Astrocyte (in vitro differentiated cells and primary cell): ENCODE results near the gene NKD1. TPM values are rescaled to one million over a fixed set of nuclear protein-coding genes. Genes with fewer than 3 reads are reported as not detected.
"Not testable (repeated sequence)": the region's sequence is repeated elsewhere in the genome, so short reads cannot be mapped to it uniquely, and the experiment has no call there.

Source experiments
- DNase-seq: peaks from one replicate; pipeline ENCODE4 v3.0.0-alpha.2; 2010; ENCODE audit warnings: low read depth
- FAIRE-seq: peaks from 2 replicates; lab custom pipeline; 2011; peaks lifted over from hg19 to GRCh38; lab: Jason Lieb, UNC
- H2AFZ ChIP-seq: 2 replicates; pipeline ENCODE4 v1.6.0; 2012; ENCODE audit warnings: low read depth, low read length, inconsistent platforms
- H3K27ac ChIP-seq: 2 replicates; pipeline ENCODE4 v1.5.1; 2011; ENCODE audit warnings: low read depth, low read length, inconsistent platforms
- H3K27me3 ChIP-seq: 2 replicates; pipeline ENCODE4 v1.6.0; 2011; ENCODE audit warnings: low read length, inconsistent platforms; ENCODE audit not compliant: insufficient read depth
- H3K36me3 ChIP-seq: 2 replicates; pipeline ENCODE4 v1.5.1; 2011; ENCODE audit warnings: low read length, inconsistent platforms; ENCODE audit not compliant: insufficient read depth
- H3K4me1 ChIP-seq: 2 replicates; pipeline ENCODE4 v1.5.1; 2011; ENCODE audit warnings: low read length, inconsistent platforms; ENCODE audit not compliant: insufficient read depth
- H3K4me2 ChIP-seq: 2 replicates; pipeline ENCODE4 v1.6.0; 2012; ENCODE audit warnings: low read length, inconsistent platforms
- H3K4me3 ChIP-seq: 2 replicates; pipeline ENCODE4 v1.5.1; 2011; ENCODE audit warnings: low read depth, mild to moderate bottlenecking, low read length, inconsistent platforms; ENCODE audit not compliant: insufficient read depth
- H3K79me2 ChIP-seq: 2 replicates; pipeline ENCODE4 v1.6.0; 2012; ENCODE audit warnings: mild to moderate bottlenecking, low read length, inconsistent platforms; ENCODE audit not compliant: insufficient read depth
- H3K9ac ChIP-seq: 2 replicates; pipeline ENCODE4 v1.6.0; 2012; ENCODE audit warnings: mild to moderate bottlenecking, low read length, inconsistent platforms
- H3K9me3 ChIP-seq: 2 replicates; pipeline ENCODE4 v1.5.1; 2012; ENCODE audit warnings: low read depth, mild to moderate bottlenecking, low read length, inconsistent platforms; ENCODE audit not compliant: insufficient read depth
- H4K20me1 ChIP-seq: 2 replicates; pipeline ENCODE4 v1.6.0; 2012; ENCODE audit warnings: low read length, inconsistent platforms; ENCODE audit not compliant: insufficient read depth
- H3K27ac Mint-ChIP-seq: one replicate; pipeline ENCODE4 v1.8.0; 2021; ENCODE audit warnings: mild to moderate bottlenecking, mixed read lengths; ENCODE audit not compliant: unreplicated experiment
- H3K27me3 Mint-ChIP-seq: one replicate; pipeline ENCODE4 v1.8.0; 2021; ENCODE audit warnings: low read depth, mixed read lengths; ENCODE audit not compliant: unreplicated experiment
- H3K36me3 Mint-ChIP-seq: one replicate; pipeline ENCODE4 v1.8.0; 2021; ENCODE audit warnings: low read depth, mixed read lengths; ENCODE audit not compliant: unreplicated experiment
- H3K4me1 Mint-ChIP-seq: one replicate; pipeline ENCODE4 v1.8.0; 2021; ENCODE audit warnings: low read depth, mixed read lengths; ENCODE audit not compliant: unreplicated experiment
- H3K4me3 Mint-ChIP-seq: one replicate; pipeline ENCODE4 v1.8.0; 2021; ENCODE audit warnings: mild to moderate bottlenecking, moderate library complexity, mixed read lengths; ENCODE audit not compliant: unreplicated experiment
- H3K9me3 Mint-ChIP-seq: one replicate; pipeline ENCODE4 v1.8.0; 2021; ENCODE audit warnings: mild to moderate bottlenecking, mixed read lengths; ENCODE audit not compliant: unreplicated experiment
- EZH2 ChIP-seq: IDR thresholded peaks from 2 replicates; pipeline ENCODE4 v1.6.1; 2012; ENCODE audit warnings: mild to moderate bottlenecking, low read length, inconsistent platforms; ENCODE audit not compliant: insufficient read depth
- total RNA-seq: library from RNA; stranded (reverse); gene quantifications from 2 replicates; pipeline ENCODE4 v1.2.1, GENCODE V29; 2021
- TF ChIP-seq, protein P1 (sequence below): IDR thresholded peaks from 2 replicates; pipeline ENCODE4 v1.5.1; 2011; ENCODE audit warnings: low read depth, mild to moderate bottlenecking, inconsistent platforms, low read length, moderate library complexity; ENCODE audit not compliant: insufficient read depth

NKD1 gene
- total RNA-seq, 1 donor from 2014 or later, result 9.1 TPM

- DNase-seq (no peak), FAIRE-seq (no peak)
- no peak overlapping the region for H2AFZ ChIP-seq
- no peak overlapping the region for H3K9ac ChIP-seq
- no peaks in the 10 kb centered on the region for H3K79me2 ChIP-seq
- no peaks in the 10 kb centered on the region for H3K27me3 Mint-ChIP-seq
- TF ChIP-seq, protein P1, sequence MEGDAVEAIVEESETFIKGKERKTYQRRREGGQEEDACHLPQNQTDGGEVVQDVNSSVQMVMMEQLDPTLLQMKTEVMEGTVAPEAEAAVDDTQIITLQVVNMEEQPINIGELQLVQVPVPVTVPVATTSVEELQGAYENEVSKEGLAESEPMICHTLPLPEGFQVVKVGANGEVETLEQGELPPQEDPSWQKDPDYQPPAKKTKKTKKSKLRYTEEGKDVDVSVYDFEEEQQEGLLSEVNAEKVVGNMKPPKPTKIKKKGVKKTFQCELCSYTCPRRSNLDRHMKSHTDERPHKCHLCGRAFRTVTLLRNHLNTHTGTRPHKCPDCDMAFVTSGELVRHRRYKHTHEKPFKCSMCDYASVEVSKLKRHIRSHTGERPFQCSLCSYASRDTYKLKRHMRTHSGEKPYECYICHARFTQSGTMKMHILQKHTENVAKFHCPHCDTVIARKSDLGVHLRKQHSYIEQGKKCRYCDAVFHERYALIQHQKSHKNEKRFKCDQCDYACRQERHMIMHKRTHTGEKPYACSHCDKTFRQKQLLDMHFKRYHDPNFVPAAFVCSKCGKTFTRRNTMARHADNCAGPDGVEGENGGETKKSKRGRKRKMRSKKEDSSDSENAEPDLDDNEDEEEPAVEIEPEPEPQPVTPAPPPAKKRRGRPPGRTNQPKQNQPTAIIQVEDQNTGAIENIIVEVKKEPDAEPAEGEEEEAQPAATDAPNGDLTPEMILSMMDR, result no peak
- no peak for TF ChIP-seq EZH2
- H4K20me1 ChIP-seq, result no peaks in the 10 kb centered on the region
- no peaks in the 10 kb centered on the region for H3K36me3 ChIP-seq
- no peak overlapping the region for H3K4me3 ChIP-seq
- H3K9me3 ChIP-seq, result no peaks in the 10 kb centered on the region
- H3K27me3 ChIP-seq, result no peaks in the 10 kb centered on the region
- H3K4me1 Mint-ChIP-seq, result peaks cover 17% of the 10 kb centered on the region
- H3K4me1 ChIP-seq, result peaks cover 15% of the 10 kb centered on the region
- H3K36me3 Mint-ChIP-seq, result no peaks in the 10 kb centered on the region
- H3K27ac Mint-ChIP-seq, result no peak overlapping the region
- H3K27ac ChIP-seq, result no peak overlapping the region
- H3K4me3 Mint-ChIP-seq, result no peak overlapping the region
- no peaks in the 10 kb centered on the region for H3K9me3 Mint-ChIP-seq
- no peak overlapping the region for H3K4me2 ChIP-seq
These were observed 46.1 kb upstream of the NKD1 start for GRCh38 chr16:50501986-50502615.

GRCh38 chr16:50502616-50503011 is 45.6 kb upstream of the NKD1 start:
- Histone ChIP-seq H3K27ac (no peak overlapping the region), H3K27me3 (no peaks in the 10 kb centered on the region), H3K9ac (no peak overlapping the region), H3K4me3 (no peak overlapping the region), H2AFZ (no peak overlapping the region), H3K4me2 (no peak overlapping the region), H3K79me2 (no peaks in the 10 kb centered on the region), H4K20me1 (no peaks in the 10 kb centered on the region), H3K36me3 (no peaks in the 10 kb centered on the region), H3K4me1 (peaks cover 9% of the 10 kb centered on the region), H3K9me3 (no peaks in the 10 kb centered on the region)
- Mint-ChIP-seq H3K9me3 (no peaks in the 10 kb centered on the region), H3K4me1 (peaks cover 14% of the 10 kb centered on the region), H3K27me3 (no peaks in the 10 kb centered on the region), H3K27ac (no peak overlapping the region), H3K4me3 (no peak overlapping the region), H3K36me3 (no peaks in the 10 kb centered on the region)
- FAIRE-seq (no peak), DNase-seq (no peak)
- TF ChIP-seq EZH2, result no peak

GRCh38 chr16:50503868-50504531 is 44.2 kb upstream of the NKD1 start:
- FAIRE-seq, H3K36me3 ChIP-seq, H3K4me2 ChIP-seq, H3K9ac ChIP-seq, H3K9me3 ChIP-seq, H3K27ac ChIP-seq, H3K79me2 ChIP-seq, H3K4me3 ChIP-seq, H2AFZ ChIP-seq, H3K4me3 Mint-ChIP-seq, H4K20me1 ChIP-seq, DNase-seq, H3K4me1 Mint-ChIP-seq, H3K27me3 ChIP-seq, H3K4me1 ChIP-seq, H3K9me3 Mint-ChIP-seq, H3K27me3 Mint-ChIP-seq, H3K36me3 Mint-ChIP-seq, H3K27ac Mint-ChIP-seq: not testable (repeated sequence)
